Effector CD8-positive, alpha-beta T cell (primary cell): ENCODE measurements around the gene C1orf122.

Source experiments
- DNase-seq: peaks from one replicate; lab custom pipeline; 2025; lab: John Stamatoyannopoulos, UW

C1orf122 gene

DNA sequence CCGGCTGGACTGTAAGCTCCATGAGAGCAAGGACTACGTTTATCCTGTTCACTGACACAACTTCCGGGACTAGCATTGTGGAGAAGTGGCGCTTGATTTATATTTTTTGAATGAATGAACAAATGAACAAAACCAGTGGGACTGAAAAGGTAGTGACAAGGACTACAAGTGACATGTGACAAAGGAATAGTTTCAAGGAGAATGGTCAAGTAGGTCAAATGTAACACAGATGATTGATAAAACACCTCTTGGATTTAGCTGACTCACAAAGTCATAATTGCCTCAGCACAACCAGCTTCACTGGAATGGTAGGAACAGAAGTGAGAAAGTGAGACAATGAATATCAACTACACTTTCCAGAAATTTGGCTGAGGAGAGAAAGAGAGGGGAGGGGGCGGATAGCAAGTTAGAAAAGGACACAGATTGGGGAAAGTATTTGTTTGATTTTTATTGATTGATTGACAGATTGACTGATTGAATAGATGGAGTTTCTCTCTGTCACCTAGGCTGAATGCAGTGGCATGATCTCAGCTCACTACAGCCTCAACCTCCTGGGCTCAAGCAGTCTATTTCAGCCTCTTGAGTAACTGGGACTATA lies 37.6 kb downstream of the C1orf122 start:
- no peak for DNase-seq

DNA sequence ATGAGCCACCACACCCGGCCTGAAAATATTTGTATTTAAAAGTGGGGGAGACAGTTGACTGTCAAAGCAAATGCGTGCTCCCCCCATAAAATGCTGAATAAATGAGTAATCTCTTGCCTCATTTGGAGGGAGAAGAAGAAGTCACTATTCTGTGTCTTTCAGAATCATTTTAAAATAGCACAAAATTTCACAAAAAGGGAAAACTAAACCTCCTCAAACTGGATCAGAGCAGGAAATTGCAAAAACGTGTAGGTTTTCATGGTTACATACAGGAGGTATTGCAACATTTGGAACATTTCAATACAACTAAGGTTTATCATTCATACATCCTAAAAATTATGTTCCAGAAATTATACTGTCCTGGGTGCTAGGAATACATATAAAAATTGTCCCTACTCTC lies 38.2 kb downstream of the C1orf122 start:
- DNase-seq = no peak

DNA sequence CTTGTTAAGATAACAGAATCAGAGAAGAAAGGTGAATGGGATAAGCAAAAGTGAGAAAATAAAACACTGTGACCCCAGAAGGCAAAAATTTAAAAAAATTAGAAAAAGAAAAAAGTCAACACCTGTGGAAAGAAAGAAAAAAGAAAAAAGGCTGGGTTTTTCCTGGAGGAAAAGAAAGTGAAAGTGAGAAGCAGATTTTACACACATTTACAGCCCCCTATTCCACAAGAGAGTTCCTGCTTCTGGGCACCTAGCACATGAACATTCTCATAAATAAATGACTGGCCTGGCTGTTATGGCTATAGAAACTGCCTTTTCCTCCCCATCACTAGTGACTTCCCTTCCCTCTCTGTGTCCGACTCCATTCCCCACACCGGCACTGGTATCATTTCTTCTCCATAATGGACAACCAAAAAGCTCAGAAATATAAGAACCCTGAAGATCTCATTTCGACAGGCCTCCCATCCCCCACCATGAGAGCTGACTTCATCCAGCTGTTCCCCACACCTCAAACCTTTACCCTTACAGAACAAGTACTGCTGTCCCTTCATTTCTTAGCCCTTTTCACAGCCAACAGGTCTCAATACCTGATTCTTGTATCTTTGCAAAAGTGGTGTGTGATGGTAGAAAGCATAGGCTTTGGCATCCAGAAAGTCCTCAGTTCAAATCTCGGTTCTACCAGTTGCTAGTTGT lies 39.2 kb downstream of the C1orf122 start:
- no peak for DNase-seq

DNA sequence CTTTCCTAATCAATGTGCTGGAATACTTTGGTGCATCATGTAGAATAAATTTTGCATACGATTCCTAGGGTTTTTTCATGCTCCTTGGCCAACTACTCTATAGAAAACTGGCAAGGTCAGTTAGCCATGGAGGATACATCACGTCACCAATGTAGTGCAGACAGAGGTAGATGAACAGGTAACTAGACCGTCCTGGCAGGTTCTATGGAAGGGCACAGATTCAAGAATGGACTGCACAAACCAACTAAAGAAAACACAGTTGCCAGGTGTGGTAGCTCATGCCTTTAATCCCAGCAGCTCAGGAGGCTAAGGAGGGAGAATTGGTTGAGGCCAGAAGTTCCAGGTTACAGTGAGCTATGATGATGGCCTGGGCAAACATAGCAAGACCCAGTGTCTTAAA lies 41.9 kb downstream of the C1orf122 start:
- DNase-seq = no peak

DNA sequence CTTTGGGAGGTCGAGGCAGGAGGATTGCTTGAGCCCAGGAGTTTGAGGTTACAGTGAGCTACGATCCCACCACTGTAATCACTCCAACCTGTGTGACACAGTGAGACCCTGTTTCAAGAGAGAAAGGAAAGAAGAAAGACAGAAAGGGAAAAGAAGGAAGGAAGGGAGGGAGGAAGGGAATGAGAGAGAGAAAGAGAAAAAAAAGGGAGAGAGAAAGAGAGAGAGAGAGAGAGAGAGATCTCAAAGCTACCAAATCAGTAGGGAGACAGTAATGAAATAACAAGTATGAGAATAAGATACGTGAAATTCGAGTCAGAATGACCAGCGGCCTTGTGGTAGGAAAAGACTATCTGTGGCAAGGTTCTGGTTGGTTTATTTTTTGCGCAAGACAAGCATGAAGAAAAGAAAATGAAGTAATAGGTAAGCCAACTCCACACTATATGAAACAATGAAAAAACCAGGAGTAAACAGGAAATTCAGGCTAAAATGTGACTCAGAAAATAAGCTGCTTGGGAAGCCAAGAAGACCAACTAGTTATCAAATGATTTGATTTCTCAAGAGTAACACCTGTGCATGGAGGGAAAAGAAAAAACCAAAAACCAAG lies 42.9 kb downstream of the C1orf122 start:
- DNase-seq = no peak

DNA sequence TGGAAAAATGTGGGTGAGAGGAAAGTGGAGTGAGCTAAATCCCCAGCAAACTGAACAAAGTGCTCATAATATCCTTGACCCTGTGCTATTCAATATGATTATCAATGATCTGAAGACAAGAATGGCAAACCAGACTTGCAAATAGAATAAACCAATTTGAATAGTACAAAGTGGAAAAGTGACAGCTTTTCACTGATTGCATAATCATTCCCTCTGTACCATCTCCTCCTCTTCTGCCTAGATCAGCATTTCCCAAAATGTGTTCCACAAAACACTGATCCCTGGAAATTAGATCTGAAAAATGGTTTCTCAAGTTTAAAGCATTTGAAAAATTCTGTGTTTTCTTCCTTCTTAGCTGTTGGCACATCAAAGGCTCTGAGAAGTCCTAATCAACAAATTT lies 43.7 kb downstream of the C1orf122 start:
- no peak for DNase-seq

DNA sequence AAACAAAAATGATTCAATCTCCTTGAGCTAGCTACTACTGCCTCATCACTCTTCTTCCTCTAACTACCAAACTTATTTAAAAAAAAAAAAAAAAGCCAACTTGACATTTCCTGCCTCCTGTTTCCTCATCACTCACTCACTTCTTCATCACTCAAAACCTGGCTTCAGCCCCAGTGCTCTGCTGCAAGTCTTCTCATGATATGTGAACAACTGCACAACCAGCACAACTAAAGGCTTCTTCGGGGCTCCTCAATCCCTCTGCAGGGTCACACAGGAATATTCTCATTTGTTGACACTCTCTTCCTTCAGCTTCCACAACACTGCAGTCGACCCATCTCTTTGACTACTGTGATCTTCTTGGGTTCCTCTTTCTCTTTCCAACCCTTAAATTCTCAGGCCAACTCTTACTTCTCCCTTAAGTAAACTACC lies 44.2 kb downstream of the C1orf122 start:
- no peak for DNase-seq

DNA sequence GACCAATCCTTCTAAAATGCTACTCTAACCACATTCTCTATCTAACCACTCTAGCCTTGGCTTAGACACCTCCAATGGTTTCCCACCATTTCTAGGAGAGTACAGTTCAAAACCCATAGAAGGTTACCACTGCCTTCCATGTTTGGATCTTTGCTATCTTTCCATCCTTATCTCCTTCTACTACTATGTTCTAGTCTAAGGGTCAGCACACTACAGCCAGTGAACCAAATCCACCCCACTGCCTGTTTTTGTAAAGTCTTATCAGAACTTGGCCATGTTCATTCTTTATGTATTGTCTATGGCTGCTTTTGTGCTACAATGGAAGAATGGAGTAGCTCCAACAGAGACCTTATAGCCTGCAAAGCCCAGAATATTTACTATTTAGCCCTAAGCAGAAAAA lies 45.6 kb downstream of the C1orf122 start:
- DNase-seq = no peak

DNA sequence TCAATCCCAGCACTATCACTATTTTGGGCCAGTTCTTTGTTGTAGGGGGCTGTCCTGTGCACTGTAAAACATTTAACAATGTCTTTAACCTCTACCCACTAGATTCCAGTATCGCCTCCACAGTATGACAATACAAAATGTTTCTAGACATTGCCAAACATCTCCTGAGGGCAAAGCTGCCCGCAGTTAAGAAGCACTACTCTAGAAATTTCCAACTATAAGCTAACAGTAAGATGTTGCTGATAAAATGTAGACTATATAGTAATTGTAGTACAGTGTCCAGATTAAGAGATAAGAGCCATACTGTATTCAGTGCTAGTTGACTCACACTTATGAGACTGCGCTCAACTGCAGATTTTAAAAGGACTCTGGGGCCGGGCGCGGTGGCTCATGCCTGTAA lies 46.8 kb downstream of the C1orf122 start:
- DNase-seq = no peak
